Peyer's patch (tissue), 4 donors: ENCODE data around the gene LEKR1.

Experiments used
- CTCF ChIP-seq, 6 experiments: fragments of 450-650 bp in 4 of 6; fragments of 200-600 bp in 2 of 6; sonication (generic) in 1 of 6; IDR thresholded peaks; one replicate each; pipeline ENCODE4 v1.5.1; 2017 to 2019; ENCODE audit warnings: antibody characterized with exemption in 6 of 6, mild to moderate bottlenecking in 3 of 6, moderate library complexity in 1 of 6
- POLR2A ChIP-seq, 2 donors: fragments of 450-650 bp; IDR thresholded peaks; one replicate each; pipeline ENCODE4 v1.5.1; 2017; ENCODE audit warnings: antibody characterized with exemption in 2 of 2, mild to moderate bottlenecking in 2 of 2, moderate library complexity in 2 of 2

- TF ChIP-seq CTCF (IDR thresholded peaks at IDR 0.05) (no peak), POLR2A (IDR thresholded peaks at IDR 0.05) (no peak)
Observed at GRCh38 chr3:156987946-156988345, 161.8 kb downstream of the LEKR1 start.
